CD14-positive monocyte (primary cell): ENCODE data around the gene RMI1. TPM values are rescaled to one million over a fixed set of nuclear protein-coding genes. Genes with fewer than 3 reads are reported as not detected.

Experiments used
- DNase-seq, 3 donors: peaks; one replicate each; pipeline ENCODE4 v3.0.0-alpha.2; 2011 to 2022
- H2AFZ ChIP-seq: 2 replicates; pipeline ENCODE4 v1.6.0; 2012; ENCODE audit warnings: mild to moderate bottlenecking, low read depth, low read length, inconsistent platforms; ENCODE audit not compliant: insufficient read depth, poor library complexity, severe bottlenecking
- H3K27ac ChIP-seq, 2 donors: 1 replicate in 1 of 2; 2 replicates in 1 of 2; pipeline ENCODE4 v1.5.1; 2012 to 2013; ENCODE audit warnings: low read length in 2 of 2, control low read depth in 1 of 2, inconsistent platforms in 1 of 2, low read depth in 1 of 2, mild to moderate bottlenecking in 1 of 2
- H3K27me3 ChIP-seq, 2 donors: one replicate each; pipeline versions ENCODE4 v1.6.0 to v1.6.1; 2011 to 2013; ENCODE audit warnings: low read length in 2 of 2; ENCODE audit not compliant: control insufficient read depth in 2 of 2, insufficient read depth in 2 of 2
- H3K36me3 ChIP-seq, 2 donors: replicated peaks in 1 of 2; 1 replicate in 1 of 2; 2 replicates in 1 of 2; pipeline versions ENCODE4 v1.5.1 to v1.6.1; 2012 to 2013; ENCODE audit warnings: low read length in 2 of 2, control low read depth in 1 of 2, inconsistent platforms in 1 of 2, mild to moderate bottlenecking in 1 of 2; ENCODE audit not compliant: insufficient read depth in 2 of 2, control insufficient read depth in 1 of 2
- H3K4me1 ChIP-seq, 2 donors: 1 replicate in 1 of 2; 2 replicates in 1 of 2; pipeline versions ENCODE4 v1.5.1 to v1.6.1; 2012 to 2013; ENCODE audit warnings: low read length in 2 of 2, control low read depth in 1 of 2, inconsistent platforms in 1 of 2, mild to moderate bottlenecking in 1 of 2, moderate library complexity in 1 of 2; ENCODE audit not compliant: insufficient read depth in 2 of 2, control insufficient read depth in 1 of 2
- H3K4me2 ChIP-seq: replicated peaks from 2 replicates; pipeline ENCODE3; 2012; ENCODE audit warnings: low read length, moderate library complexity, mild to moderate bottlenecking; ENCODE audit not compliant: poor library complexity, severe bottlenecking; ENCODE audit errors: extremely low read depth
- H3K4me3 ChIP-seq, 3 experiments: fragments of 200-600 bp in 1 of 3; sonication (generic) in 1 of 3; replicated peaks in 1 of 3; 1 replicate in 2 of 3; 2 replicates in 1 of 3; pipeline ENCODE4 v1.5.1; 2011 to 2013; ENCODE audit warnings: low read length in 3 of 3, mild to moderate bottlenecking in 3 of 3, control low read depth in 2 of 3, low read depth in 2 of 3, inconsistent platforms in 1 of 3, moderate library complexity in 1 of 3
- H3K79me2 ChIP-seq: 2 replicates; pipeline ENCODE4 v1.6.0; 2012; ENCODE audit warnings: mild to moderate bottlenecking, control low read depth, inconsistent platforms, low read length, moderate library complexity; ENCODE audit not compliant: insufficient read depth
- H3K9ac ChIP-seq: 2 replicates; pipeline ENCODE4 v1.6.0; 2017; ENCODE audit warnings: low read length, mild to moderate bottlenecking; ENCODE audit not compliant: insufficient read depth, poor library complexity, severe bottlenecking
- H3K9me3 ChIP-seq, 2 donors: replicated peaks in 1 of 2; 1 replicate in 1 of 2; 2 replicates in 1 of 2; pipeline versions ENCODE4 v1.5.1 to v1.6.1; 2012 to 2013; ENCODE audit warnings: low read length in 2 of 2, control low read depth in 1 of 2; ENCODE audit not compliant: control insufficient read depth in 1 of 2, insufficient read depth in 1 of 2
- H4K20me1 ChIP-seq: 2 replicates; pipeline ENCODE4 v1.6.0; 2012; ENCODE audit warnings: mild to moderate bottlenecking, low read length, control low read depth, moderate library complexity; ENCODE audit not compliant: insufficient read depth
- H3K27ac Mint-ChIP-seq, 7 donors: one replicate each; pipeline ENCODE4 v1.8.0; 2020; ENCODE audit warnings: mild to moderate bottlenecking in 7 of 7, mixed read lengths in 7 of 7, moderate library complexity in 6 of 7, inconsistent platforms in 2 of 7
- H3K27me3 Mint-ChIP-seq, 3 donors: one replicate each; pipeline ENCODE4 v1.8.0; 2021 to 2022; ENCODE audit warnings: low read depth in 3 of 3, mild to moderate bottlenecking in 3 of 3, mixed read lengths in 3 of 3, moderate library complexity in 3 of 3, inconsistent platforms in 1 of 3
- H3K36me3 Mint-ChIP-seq, 2 donors: one replicate each; pipeline ENCODE4 v1.8.0; 2020; ENCODE audit warnings: mixed read lengths in 2 of 2, inconsistent platforms in 1 of 2, mild to moderate bottlenecking in 1 of 2
- H3K4me1 Mint-ChIP-seq: one replicate; pipeline ENCODE4 v1.8.0; 2020; ENCODE audit warnings: mild to moderate bottlenecking, mixed read lengths
- H3K4me3 Mint-ChIP-seq, 2 donors: one replicate each; pipeline ENCODE4 v1.8.0; 2020; ENCODE audit warnings: mild to moderate bottlenecking in 2 of 2, mixed read lengths in 2 of 2, moderate library complexity in 1 of 2
- H3K9me3 Mint-ChIP-seq, 7 donors: one replicate each; pipeline ENCODE4 v1.8.0; 2020 to 2022; ENCODE audit warnings: mixed read lengths in 7 of 7, mild to moderate bottlenecking in 6 of 7, moderate library complexity in 6 of 7, inconsistent platforms in 2 of 7
- WGBS: methylation state at CpG from one replicate; pipeline ENCODE4 v1.1.5; 2013; ENCODE audit warnings: missing lambda C conversion rate; ENCODE audit not compliant: insufficient coverage; 5-methylcytosine and 5-hydroxymethylcytosine counted together
- intact Hi-C, 2 donors: fragments of 100-400 bp; cut with micrococcal nuclease; formaldehyde crosslinking; loops; one replicate each; pipeline versions ENCODE4 v1.15.0 to v1.15.1; 2023
- polyA plus RNA-seq, 3 donors: library from polyadenylated mRNA; depleted of rRNA in 1 of 3; unstranded in 2 of 3; stranded (reverse) in 1 of 3; fragments of 300-500 nt in 2 of 3; fragments of >200 nt in 1 of 3; fragmentation: Illumina TruSeq in 2 of 3; gene quantifications; 1 replicate in 2 of 3; 2 replicates in 1 of 3; pipeline ENCODE4 v1.2.3, GENCODE V29; 2012 to 2021
- TF ChIP-seq, protein P1 (sequence below): fragments of 200-600 bp; IDR thresholded peaks from one replicate; pipeline ENCODE4 v1.8.0; 2022; ENCODE audit warnings: antibody characterized with exemption, mild to moderate bottlenecking

Gene RMI1
- polyA plus RNA-seq, 3 donors = 1.7 to 11.5 (median 5.3) TPM

DNA sequence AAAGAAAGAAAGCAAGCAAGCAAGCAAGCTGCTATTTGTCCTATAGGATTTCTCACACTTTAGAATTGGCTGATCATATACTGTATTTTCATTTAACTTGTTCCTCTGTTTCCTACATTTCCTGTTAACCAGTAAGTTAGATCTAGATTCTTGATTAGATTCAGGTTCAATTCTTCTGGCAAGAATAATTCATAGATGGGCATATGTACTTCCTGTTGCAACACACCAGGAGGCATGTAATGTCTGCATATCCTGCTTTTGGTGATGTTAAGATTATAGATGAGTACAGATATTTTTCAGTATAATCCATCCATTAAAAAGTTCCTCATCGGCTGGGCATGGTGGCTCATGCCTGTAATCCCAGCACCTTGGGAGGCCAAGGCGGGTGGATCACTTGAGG, 48.6 kb upstream of the RMI1 start:
- peaks cover 0 to 1% (median 0%) of the 10 kb centered on the region in 7 donors for H3K9me3 Mint-ChIP-seq
- H3K4me3 Mint-ChIP-seq = no peak overlapping the region
- TF ChIP-seq, protein P1, sequence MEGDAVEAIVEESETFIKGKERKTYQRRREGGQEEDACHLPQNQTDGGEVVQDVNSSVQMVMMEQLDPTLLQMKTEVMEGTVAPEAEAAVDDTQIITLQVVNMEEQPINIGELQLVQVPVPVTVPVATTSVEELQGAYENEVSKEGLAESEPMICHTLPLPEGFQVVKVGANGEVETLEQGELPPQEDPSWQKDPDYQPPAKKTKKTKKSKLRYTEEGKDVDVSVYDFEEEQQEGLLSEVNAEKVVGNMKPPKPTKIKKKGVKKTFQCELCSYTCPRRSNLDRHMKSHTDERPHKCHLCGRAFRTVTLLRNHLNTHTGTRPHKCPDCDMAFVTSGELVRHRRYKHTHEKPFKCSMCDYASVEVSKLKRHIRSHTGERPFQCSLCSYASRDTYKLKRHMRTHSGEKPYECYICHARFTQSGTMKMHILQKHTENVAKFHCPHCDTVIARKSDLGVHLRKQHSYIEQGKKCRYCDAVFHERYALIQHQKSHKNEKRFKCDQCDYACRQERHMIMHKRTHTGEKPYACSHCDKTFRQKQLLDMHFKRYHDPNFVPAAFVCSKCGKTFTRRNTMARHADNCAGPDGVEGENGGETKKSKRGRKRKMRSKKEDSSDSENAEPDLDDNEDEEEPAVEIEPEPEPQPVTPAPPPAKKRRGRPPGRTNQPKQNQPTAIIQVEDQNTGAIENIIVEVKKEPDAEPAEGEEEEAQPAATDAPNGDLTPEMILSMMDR = no peak
- Histone ChIP-seq H3K36me3 (no peaks in the 10 kb centered on the region), H3K4me2 (no peak overlapping the region), H2AFZ (no peak overlapping the region), H3K9ac (no peak overlapping the region), H3K9me3 (no peaks in the 10 kb centered on the region), H3K4me1 (peaks cover 51 to 55% of the 10 kb centered on the region in 2 donors), H4K20me1 (no peaks in the 10 kb centered on the region), H3K4me3 (no peak overlapping the region), H3K27me3 (no peaks in the 10 kb centered on the region), H3K27ac (no peak overlapping the region), H3K79me2 (no peaks in the 10 kb centered on the region)
- peaks cover 1 to 3% (median 2%) of the 10 kb centered on the region in 3 donors for H3K27me3 Mint-ChIP-seq
- H3K4me1 Mint-ChIP-seq = peaks cover 52% of the 10 kb centered on the region
- no peaks in the 10 kb centered on the region for H3K36me3 Mint-ChIP-seq
- DNase-seq = peak in 1 of 3 donors; percentile 20
- intact Hi-C loops = no loop called here
- no CpG with 5 or more reads among the region's 2 CpGs for WGBS
- peak overlapping the region in 3 of 7 donors; percentile 35 to 78 (median 41) for H3K27ac Mint-ChIP-seq

- H4K20me1 ChIP-seq = no peaks in the 10 kb centered on the region
- H3K27ac ChIP-seq = peak overlapping the region; percentile 15 to 45
- Mint-ChIP-seq H3K9me3 (no peaks in the 10 kb centered on the region), H3K4me3 (no peak overlapping the region), H3K27me3 (peaks cover 0 to 2% (median 1%) of the 10 kb centered on the region in 3 donors), H3K36me3 (peaks cover under 1 to 1% of the 10 kb centered on the region in 2 donors), H3K27ac (peak overlapping the region in 4 of 7 donors; percentile 21 to 67 (median 52)), H3K4me1 (peaks cover 57% of the 10 kb centered on the region)
- no peaks in the 10 kb centered on the region for H3K36me3 ChIP-seq
- TF ChIP-seq, protein P1 = no peak
- no peaks in the 10 kb centered on the region for H3K9me3 ChIP-seq
- no peak overlapping the region for H3K4me2 ChIP-seq
- H3K9ac ChIP-seq = no peak overlapping the region
- peaks cover 54 to 63% of the 10 kb centered on the region in 2 donors for H3K4me1 ChIP-seq
- H3K27me3 ChIP-seq = no peaks in the 10 kb centered on the region
- no peaks in the 10 kb centered on the region for H3K79me2 ChIP-seq
- DNase-seq = no peak
- H2AFZ ChIP-seq = no peak overlapping the region
- WGBS = no CpG with 5 or more reads among the region's 5 CpGs
- intact Hi-C loops = no loop called here
- no peak overlapping the region for H3K4me3 ChIP-seq
These were observed 47.8 kb upstream of the RMI1 start for GRCh38 chr9:83932851-83933250.
